Medulla oblongata (tissue), 1 donor: ENCODE measurements around the gene COL18A1.

Experiments used
- DNase-seq: peaks from one replicate; pipeline ENCODE4 v3.0.0-alpha.2; 2015; ENCODE audit errors: extremely low spot score

Gene COL18A1

DNA sequence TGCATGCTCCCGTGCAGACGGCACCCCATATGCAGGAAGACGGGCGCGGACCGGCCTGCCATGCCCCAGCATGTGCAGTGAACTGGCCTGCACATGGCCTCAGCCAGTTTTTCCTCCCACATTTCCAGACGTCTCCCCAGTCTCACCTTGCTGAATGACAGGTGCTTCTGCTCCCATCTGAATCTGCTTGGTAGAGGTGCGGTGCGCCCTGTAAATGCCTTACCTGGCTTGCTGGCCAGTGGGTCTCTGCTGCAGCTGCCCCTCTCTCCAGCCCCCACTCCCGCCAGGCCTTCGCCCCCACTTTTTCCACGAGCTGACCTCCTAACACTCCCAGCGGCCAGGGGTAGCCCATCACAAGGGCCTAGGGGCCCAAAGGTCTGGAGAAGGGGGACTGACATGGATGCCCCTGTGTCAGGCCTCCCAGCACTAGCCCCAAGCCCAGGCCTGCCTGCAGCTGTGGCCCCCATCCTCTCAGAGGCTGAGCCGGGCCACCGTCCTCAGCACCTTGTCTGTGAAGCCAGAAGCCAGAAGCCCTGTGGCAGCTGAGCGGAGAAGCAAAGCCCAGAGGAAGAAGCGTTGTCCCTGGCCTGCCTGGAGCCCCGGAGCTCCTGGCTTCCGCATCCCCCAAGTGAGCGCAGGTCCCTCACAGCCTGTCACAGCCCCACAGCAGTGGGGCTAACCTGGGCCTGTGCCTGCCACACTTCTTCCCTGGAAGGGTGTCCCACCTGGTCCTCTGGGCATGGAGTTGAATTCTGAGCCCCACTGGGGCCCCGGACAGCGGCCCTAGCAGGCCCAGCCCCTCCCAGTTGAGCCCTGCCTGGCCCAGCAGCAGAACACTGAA, 140.9 kb downstream of the COL18A1 start:
- no peak for DNase-seq

DNA sequence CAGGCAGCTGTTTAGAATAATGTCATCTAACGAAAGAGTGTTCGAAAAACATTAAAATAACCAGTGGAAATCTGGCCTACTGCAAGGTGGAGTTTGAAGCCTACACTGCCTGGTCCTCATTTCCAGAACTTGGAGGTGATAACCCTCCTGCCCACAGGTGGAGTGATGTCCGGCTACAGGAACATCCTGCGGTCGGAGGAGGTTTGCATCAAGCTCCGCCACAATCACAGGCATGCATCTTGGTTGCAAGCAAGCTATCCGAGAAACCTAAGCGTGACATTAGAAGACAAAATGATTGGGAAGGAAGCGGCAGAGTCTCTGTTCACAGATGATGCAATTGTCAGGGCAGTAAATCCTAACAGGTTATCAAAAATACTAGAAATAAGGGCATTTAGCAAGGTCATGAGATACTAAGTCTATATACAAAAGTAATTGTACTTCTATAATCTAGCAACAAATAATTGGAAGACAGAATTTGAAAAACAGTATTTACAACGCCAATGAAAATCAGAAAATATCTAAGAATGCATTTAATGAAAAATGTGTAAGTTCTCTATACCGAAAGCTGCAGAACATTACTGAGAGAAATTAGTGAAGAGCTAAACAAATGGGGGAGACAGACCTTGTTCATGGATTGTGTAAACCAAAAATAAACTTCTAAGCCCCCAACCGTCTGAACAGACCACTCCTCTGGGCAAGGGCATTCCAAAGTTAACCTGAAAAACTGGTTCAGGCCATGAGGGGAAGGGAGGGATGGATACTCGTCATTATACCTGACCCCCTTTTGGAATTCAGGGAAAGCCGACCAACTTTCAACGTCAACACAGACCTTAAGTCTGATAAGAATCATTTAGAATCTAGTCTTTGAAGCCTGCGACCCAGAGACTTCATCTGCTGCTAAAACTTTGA, 141.9 kb downstream of the COL18A1 start:
- no peak for DNase-seq

DNA sequence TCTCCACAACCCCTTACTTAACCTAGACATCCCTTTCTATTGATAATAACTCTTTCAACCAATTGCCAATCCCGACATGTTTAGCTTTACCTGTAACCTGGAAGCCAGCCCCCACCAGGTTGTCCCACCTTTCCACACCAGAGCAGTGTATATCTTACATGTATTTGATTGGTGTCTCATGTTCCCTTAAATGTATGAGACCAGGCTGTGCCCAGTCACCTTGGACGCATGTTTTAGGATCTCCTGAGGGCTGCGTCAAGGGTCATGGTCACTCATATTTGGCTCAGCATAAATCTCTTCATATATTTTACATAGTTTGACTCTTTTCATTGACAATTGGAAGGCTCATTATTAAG, 142.6 kb downstream of the COL18A1 start:
- no peak for DNase-seq

DNA sequence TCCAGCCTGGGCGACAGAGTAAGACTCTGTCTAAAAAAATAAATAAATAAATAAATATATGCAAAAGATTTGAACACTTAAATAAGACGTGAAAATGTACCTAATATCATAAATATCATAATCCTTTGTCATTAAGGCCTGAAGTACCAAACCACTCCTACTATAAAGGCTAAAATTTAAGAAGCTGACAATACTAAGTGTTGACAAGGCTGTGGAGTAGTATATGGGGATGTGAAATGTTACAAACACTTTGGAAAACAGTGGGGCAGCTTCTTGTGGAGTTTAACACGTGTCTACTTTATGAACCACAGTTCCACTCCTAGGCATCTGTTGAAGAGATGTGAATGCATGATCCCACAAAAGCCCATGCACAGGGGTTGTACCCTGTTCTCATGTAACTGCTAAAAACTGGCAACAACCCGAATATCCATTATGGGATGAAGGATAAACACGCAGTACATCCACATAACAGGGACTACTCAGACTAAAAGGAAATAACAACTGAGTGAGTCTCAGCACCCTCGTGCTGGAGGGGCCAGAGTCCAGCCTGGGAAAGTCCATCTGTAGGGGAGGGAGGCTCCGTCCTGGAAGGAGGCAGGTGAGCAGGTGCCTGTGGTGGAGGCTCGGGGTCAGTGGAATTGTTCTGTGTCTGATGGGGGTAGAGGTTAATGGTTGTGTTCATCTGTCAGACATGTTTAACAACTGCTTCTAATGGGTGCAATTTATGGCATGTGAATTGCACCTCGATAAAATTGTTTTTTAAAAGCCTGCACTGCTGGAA, 143.9 kb downstream of the COL18A1 start:
- DNase-seq, result no peak

DNA sequence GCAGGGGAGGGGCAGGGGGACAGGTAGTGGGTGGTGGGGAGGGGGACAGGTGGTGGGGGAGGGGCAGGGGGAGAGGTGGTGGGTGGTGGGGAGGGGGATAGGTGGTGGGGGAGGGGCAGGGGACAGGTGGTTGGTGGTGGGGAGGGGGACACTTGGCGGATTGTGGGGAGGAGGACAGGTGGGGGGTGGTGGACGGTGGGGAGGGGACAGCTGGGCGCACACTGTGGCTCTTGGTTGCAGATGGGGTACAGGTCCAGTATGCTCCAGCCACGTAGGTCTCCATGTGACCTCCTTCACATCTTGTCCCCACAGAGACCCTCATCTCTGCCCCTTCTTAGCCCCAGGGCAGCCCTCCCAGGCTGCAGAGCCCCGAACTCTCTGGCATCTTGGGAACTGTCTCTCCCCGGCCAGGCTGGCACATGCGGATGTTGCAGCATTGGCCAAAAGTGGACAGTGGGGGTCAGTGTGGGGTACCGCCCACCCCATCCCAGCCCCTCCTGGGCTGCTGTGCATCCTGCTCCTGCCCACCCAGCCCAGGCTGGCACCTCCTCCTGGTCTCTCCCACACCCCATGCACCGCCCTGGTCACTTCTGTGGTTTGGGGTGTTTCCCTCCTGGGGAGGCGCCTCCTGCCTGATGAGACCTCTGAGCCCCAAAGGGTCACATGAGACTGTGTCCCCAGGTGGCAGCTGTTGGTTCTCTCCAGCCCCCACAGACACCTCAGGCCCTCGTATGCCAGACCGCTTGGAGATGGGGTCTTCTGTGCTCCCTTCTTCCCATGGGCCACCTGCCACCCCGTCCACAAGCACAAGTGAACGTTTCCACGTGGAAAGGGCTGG, 144.9 kb downstream of the COL18A1 start:
- DNase-seq, result no peak

DNA sequence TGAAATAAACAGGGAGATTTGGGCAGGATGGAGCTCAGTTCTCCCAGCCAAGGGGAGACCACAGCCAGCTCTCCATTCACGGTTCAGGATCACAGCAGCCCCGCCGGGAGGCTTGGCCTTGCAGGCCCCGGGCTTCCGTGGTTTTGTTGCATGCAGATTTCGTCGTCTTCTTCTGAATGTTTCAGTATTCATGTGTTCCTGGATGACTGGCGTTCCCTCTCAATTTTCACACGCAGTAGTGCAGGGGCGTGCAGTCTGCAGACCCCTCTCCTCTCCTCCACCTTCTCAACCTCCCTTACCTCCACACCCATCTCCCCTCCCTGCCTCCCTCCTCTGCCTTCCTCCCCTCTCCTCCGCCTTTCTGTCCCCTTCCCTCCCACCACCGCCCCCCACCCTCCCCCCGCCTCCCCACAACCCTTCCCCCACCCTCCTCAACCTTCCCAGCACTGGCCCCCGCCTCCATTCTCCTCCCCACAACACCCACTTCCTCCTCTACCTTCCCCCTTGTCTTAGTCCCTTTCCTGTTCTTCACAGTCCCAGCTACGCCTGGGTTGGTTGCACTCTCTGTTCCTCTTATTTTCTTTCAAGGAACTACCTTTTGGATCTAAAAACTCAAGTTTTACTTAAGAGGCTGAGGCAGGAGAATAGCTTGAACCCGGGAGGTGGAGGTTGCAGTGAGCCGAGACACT, 145.7 kb downstream of the COL18A1 start:
- peak; percentile 73 for DNase-seq

DNA sequence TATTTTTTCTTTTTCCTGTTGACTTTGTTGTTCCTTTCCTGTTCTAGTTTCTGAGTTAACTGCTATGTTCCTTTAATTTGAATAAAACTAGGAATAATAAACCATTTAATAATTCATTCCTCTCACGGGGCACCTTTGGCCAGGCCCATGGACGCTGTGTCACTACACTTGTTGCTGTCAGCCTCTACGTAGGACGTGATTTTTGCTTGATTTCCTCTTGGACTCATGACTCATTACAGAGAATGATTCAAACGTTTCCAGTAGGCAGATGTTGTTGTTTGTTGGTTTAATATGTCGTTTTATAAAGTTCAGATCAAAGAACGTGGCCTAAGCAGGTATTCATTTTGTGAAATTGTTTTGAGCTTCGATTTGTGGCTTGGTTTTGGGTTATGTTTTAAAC, 146.4 kb downstream of the COL18A1 start:
- DNase-seq, result no peak

DNA sequence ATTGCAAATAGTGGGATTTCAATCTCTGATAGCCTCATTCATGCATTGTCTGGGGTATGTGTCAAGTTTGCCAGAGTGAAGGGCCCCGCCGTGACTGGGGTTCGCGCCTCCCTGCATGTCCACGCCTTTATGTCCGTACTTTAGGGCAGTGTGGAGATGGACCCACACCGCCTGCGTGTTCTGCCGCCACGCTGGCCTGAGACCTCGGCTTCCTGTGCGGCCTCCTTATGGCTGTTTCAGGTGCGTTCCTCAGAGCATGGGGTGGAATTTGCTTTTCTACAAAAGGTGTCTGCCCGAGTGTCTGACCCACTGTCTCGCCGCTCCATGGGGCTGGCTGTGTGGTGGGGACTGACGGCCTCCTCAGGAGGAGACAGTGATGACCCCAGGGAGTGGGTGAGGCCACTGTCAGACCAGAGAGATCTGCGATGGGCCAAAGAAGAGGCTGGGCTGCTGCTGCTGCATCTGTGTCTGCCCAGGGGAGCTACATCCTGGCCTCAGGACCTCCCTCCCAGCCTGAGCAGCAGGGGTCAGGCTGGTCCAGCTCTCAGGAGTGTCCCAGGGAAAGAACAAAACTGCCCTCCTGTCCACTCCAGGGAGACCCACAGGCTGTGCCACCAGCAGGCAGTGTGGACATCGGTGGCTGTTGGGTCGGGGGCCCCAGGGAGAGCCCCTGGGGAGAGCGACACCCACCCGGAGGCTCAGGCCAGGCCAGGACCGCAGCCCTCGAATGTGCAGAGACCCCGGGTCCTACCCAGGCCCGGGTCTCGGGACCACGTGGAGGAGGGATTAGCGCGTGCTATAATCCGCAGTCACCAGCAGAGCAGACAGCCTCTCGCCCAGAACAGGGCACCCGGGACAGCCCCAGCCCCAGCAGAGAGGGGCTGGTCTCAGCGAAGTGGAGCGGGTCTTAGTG, 147.1 kb downstream of the COL18A1 start:
- no peak for DNase-seq

DNA sequence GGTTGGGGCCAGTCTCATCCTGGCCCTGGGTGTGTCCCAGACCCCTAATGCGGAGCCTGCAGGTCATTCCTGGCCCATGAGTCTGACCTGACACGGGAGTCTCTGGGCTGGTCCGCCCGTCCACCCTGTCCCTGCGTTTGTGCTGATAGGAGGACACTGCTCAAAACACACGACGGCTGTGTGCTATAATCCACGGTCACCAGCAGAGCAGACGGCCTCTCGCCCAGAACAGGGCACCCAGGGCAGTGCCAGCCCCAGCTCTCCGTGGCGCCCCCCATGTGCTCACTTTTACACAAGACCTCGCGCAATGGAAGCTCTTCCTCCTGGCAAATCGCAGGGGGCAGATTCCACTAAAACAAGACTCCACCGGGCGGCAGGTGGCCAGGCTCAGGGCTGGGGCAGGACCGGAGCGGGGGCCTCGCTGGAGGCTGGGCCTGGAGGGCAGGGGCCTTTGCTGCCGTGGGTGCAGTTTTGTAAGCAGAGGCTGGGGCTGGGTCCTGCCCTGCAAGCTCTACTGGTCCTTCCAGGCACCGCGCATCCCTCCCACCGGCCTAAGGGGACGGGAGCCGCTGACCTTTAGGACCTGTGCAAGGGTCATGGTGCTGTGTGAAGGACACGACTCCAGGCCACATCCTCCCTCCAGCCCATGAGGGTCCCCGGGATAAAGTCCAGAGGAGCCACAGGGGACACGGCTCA, 147.9 kb downstream of the COL18A1 start:
- no peak for DNase-seq

DNA sequence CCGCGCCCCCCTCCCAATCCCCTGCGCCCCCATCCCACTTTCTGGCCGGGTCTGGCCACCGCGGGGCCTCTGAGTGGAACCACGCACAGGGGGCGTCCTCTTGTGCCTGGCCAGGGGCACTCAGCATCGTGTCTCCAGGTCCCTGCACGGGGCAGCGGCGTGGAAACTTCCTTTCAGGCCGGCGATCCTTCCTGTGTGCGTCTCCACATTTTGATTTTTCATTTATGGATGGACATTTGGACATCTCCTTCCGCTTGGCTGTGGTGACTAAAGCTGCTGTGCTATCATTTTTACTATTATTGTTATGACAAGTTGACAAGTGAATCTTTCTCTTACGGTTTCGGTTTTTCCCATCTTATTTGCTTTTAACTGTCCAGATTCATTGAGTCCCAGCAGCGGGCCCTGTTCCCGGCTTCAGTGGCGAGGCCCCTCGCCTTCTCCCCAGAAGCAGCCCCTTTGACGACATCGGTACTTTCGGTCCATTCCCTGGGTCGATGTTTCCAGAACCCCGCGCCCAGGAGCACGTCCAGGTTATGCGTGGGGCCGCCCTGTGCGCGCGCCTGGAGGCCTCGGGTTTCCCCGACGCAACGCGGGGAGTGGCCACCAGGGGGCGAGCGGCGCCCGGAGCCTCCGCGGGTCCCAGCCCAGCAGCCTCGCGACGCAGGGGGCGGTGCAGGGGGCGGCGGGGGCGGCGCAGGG, 149.7 kb downstream of the COL18A1 start:
- peak; percentile 84 for DNase-seq

DNA sequence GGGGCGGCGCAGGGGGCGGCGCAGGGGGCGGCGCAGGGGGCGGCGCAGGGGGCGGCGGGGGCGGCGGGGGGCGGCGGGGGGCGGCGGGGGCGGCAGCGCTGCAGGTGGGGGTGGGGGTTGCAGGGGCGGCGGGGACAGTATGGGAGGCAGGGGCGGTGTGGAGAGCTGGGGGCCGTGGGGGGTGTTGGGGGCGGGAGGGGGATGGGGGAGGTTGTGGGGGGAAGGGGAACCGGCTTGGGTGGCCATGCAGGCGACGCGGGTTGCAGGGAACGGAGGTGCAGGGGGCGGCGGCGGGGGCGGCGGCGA, 150.2 kb downstream of the COL18A1 start:
- no peak for DNase-seq

DNA sequence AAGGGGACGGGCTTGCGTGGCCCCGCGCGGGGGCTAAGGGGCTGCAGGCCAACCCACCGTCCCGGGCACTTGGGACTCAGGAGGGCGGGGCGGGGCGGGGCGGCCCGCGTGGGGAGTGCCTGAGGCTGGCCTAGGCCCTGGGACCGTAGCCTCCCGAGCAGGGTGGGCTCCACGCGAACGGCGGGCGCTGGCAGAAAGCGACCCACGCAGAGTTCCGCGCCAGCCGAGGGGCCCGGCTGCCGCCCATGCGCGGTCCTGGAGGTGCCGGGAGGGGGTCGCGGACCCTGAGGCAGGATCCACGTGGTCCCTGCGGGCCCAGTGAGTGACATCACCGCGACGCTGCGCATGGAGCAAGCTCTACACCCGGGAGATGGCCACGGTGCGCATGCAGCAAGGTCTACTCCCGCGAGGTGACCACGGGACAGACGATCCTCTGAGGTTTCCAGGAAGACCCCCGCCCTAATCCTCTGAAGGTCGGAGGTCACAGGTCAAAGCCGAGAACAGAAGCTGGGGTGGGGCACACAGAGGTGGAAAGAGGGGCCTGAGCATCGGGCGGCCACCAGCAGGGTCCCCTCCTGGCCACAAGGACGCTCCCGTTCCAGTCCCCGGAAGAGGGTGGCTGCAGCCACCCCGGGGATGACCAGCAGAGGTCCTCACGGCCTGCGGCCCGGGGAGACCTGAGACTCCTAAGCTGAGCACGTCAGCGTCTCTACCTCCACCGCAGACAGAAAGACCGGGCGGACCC, 150.8 kb downstream of the COL18A1 start:
- DNase-seq, result no peak

DNA sequence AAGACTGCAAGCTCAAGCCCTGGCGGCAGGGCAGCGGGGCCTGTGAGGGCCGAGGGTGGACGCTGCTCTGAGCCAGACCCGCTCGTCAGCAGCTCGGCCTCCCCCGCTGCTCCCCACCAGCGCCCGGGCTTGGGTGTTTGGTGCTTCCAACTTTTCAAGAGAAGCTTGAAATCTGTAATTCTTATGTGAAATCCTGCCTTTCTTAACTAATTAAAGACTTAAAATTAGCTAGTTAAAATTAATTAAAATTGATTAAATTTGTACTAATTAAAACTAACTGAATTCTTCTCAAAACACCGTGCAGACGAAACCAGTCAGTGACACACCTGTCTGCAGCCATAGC, 151.3 kb downstream of the COL18A1 start:
- DNase-seq, result no peak

DNA sequence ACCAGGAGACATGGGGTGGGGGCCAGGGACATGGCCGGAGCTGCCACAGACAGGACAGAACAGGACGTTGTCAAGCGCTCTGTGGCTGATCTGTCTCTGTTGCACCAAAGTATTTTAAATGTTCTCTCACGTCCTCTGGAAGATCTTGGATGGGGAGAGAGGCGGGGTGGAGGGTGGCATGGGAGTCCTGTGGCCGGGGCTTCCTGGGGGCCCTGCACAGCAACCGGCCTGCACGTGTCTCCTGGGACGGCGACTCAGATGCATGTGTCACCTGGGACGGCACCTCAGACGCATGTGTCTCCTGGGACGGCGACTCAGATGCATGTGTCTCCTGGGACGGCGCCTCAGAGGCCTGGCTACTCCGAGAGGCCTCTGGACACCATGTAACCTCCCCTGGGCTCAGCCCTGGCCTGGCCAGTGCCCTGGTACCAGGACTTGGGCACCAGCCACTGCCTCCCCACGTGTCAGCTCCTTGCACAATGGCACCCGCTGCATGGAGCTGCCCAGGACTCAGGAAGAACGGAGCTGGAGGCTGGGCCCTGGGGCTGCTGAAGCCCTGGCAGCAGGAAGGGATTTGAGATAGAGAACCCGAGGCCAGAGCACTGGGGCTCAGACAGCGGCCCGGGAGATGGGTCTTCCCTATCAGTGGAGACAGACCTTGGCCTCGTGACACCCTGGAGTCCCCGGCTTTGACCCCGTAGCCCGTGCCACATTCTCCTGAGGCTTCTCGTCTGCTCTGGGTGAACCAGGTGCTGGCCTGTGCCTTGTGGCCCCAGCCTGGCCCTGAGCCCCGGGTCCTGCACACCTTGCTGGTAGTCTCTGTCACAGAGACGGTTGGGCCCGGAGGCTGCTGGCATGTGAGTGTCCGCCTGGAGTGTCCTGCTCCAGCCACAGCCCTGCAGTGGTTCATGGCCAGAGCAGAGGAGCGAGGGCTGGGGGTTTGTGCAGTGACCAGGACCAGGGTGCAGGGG, 152.0 kb downstream of the COL18A1 start:
- no peak for DNase-seq

DNA sequence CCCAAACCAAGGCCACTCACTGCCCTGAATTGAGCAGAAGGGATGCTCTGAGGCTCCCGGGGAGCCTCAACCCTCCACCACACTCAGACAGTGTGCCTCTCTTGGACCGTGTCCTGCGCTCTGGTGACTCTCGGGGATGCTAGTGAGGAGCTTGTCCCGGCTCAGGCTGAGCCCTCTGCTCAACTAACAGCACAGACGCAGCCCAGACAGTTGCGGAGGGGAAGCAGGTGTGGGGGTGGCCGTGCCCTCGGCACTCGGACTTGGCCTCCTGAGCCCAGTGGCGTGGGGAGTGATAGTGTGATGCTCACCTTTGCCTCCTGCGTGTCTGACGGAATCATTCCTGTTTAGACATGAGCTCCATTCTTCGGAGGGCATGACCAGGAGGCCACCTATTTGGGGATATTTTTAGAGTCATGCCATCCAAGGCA, 152.7 kb downstream of the COL18A1 start:
- no peak for DNase-seq

DNA sequence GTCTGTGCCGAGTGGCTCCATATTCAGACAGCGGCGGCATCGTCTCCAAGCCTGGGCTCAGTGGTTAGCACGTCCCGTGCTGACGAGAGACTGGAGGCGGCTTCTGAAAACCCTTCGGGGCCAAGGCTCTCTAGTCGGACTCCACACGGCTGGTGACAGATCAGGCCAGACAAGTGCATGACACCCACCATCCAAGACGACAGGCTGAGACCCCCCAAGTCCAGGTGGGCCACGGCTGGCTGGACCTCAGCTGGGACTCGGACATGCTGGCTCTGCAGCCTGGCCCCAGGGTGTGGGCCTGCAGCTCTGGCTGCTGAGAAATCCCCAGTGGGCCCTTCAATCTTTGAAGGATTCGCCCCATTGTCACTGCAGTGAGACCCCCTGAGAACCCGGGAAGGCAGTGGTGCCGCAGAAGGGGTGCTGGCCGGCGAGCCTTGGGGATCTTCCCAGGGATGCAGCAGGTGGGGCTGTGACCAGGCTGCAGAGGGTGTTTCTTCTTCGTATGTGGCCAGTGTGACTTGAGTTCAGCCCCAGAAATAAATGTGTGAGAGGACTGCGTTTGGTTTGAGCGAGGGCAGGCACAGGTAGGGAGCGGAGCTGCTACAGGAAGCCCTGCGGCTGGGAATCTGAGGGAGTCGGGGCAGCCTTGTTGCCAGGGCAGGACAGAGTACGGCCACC, 153.2 kb downstream of the COL18A1 start:
- DNase-seq, result no peak
